GM19240 (cell line): Measurements from ENCODE around the gene MTG2.

ENCODE experiments used
- DNase-seq: peaks from one replicate; pipeline ENCODE4 v3.0.0; 2011; ENCODE audit warnings: low spot score; ENCODE audit not compliant: insufficient read length

Gene MTG2, protein sequence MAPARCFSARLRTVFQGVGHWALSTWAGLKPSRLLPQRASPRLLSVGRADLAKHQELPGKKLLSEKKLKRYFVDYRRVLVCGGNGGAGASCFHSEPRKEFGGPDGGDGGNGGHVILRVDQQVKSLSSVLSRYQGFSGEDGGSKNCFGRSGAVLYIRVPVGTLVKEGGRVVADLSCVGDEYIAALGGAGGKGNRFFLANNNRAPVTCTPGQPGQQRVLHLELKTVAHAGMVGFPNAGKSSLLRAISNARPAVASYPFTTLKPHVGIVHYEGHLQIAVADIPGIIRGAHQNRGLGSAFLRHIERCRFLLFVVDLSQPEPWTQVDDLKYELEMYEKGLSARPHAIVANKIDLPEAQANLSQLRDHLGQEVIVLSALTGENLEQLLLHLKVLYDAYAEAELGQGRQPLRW

GRCh38 chr20:62182469-62183425, at the start of gene MTG2:
MTG2 (plus strand) TSS chr20:62183028; CDS start chr20:62193421, 10,393 bp downstream.
- DNase-seq: peak; percentile 100

GRCh38 chr20:62133051-62133845, 49.6 kb upstream of the MTG2 start:
- no peak for DNase-seq

- DNase-seq: no peak
Measured at GRCh38 chr20:62133864-62134263, 49.0 kb upstream of the MTG2 start.

GRCh38 chr20:62134735-62135231, 48.0 kb upstream of the MTG2 start:
- DNase-seq: no peak

DNA sequence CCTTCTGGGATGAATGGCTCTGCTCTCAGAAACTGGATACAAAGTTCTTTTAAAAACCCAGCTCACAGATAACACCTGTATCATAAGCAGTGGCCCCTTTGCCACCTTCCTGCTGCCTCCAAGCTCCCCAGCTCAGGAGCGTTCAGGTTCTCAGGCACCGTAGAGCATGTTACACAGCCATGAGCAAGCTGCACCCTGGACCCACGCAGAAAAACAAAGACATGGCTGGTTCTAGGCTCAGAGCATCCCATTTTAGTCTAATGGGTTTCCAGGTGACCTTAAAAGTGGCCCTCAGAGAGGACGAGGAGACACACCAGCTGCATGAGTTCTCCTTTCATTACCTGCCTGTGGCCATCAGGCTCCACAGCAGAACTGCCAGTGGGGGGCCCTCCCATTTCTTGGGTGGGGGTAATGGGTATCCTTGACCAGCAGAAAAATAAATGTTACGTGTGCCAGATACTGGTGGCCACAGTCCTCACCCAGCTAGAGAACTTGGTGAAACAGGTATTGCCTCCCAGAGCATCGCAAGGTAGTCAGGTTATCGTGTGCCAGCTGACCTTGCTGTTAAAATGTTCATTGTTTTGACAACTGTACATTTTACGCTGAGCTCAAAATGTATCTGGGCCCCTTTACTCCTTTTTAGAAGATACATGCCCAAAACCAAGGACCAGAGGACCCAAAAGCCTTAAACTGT, 47.1 kb upstream of the MTG2 start:
- no peak for DNase-seq

DNA sequence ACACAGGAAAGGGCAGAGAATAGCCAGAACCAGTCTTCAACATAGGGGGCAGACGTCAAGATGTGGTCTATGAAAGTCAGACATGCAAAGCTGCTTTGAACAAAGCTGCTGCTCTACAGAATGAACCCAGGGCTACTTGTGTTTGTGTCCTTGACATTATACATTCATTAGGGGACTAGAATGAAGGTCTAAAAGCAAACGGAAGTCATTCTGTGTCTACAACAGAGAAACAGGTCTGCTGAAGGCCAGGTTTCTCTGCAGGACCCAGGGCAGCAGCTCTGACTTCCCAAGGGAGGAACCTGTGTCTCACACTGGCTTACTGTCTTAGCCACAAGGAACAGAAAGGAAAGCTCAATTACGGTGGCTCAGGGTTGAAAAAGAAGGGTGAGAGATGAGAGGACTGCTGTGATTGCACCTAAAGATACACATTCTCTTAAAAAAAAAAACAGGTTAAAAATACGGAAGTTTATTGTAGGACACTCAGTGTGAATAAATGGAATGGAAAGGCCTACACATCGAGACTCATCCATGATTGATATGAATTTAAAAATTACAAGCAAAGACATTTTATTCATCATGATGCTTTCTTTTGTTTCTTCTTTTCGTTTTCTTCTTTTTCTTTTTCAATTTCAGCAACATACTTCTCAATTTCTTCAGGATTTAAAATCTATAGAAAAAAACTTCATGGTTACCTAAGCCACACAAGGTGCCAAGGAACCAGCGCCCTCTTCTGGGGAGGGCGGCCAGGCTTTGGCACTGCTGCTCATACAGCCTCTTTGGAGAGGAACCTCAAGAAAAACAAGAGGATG, 46.3 kb upstream of the MTG2 start:
- DNase-seq: no peak

- no peak for DNase-seq
Measured at GRCh38 chr20:62137092-62137384, 45.8 kb upstream of the MTG2 start.

GRCh38 chr20:62137478-62138203, 45.2 kb upstream of the MTG2 start:
- DNase-seq: no peak

DNA sequence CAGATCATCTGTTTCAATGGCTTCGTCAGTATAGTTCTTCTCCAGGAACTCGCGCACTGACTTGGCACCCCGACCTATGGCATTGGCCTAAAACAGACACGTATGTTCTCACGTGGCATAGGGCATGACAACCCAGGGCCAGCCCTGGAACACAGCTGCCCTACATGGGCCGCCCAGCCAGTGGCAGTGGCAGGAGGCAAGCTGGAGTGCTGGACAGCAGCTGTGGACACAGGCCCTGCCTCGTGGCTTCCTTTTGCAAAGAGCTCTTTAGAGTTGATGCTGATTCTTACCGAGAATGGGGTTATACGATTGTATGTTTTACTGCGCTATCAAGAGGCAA, 44.7 kb upstream of the MTG2 start:
- DNase-seq: no peak

GRCh38 chr20:62138912-62139311, 43.9 kb upstream of the MTG2 start:
- no peak for DNase-seq

DNA sequence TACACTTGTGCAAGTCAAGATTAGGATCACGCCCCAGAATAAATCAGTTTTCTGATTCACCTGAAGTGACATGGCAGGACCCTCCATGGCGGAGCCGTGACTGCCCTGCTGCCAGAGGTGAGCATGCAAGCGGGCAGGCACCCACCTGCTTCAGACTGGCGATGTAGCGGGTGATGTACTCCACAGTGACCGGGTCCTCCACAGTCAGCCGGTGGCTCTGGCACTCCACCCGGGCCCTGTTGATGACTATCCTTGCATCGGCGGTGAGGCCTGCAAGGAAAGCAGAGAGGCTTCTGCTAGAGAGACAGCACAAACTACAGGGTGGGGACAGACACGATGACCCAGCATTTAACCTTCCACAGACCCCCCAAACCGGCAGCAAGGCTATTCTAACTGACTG, 43.2 kb upstream of the MTG2 start:
- no peak for DNase-seq

DNA sequence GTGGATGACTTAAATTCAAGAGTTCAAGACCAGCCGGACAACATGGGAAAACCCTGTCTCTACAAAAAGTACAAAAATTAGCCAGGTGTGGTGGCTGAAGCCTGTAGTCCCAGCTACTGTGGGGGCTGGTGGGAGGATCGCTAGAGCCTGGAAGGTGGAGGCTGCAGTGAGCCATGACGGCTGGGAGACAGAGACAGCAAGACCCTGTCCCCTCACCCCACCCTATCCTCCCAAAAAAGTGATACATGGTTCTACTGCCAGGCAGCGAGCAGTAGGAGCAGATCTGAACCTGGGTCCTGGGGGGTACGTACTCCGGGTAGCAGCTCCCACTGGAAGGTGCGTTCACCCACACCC, 41.8 kb upstream of the MTG2 start:
- no peak for DNase-seq

DNA sequence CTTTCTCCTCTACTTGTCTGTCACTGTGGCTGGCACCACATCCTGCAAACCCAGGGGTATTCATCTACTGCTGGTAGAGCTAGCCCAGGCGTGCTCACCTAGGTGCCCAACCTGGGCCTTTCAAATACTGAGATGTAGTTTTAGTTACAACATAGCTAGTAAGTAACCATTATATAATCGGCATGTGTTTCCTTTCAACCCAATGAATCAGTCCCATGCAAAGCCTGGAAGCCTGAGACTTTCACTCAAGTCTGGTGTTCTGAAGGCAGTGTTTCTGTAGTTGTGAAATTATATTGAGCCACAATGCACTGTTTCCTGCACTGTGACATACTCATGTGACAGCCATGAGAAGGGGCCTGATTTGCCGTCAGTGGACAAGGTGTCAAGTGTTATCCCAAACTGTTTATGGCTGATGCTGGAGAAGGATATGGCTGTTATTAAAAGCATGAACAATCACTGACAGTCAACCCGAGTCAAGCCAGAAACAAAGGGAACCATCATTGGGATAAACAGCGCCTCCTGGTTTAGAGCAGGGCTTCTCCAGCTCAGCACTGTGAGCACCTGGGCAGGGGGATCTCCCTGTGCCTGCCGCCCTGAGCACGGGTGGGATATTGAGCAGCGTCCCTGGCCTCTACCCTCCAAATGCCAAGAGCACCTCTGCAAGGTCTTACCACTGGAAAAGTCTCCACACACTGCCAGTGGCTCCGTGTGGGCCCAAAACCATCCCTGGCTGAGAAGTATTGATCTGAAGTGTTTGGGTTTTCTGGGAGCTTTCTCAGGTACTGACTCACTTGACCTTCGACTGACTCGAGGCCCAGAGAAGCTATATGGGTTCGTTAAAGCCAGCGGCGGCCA, 41.2 kb upstream of the MTG2 start:
- no peak for DNase-seq

GRCh38 chr20:62142252-62143080, 40.4 kb upstream of the MTG2 start:
- no peak for DNase-seq

DNA sequence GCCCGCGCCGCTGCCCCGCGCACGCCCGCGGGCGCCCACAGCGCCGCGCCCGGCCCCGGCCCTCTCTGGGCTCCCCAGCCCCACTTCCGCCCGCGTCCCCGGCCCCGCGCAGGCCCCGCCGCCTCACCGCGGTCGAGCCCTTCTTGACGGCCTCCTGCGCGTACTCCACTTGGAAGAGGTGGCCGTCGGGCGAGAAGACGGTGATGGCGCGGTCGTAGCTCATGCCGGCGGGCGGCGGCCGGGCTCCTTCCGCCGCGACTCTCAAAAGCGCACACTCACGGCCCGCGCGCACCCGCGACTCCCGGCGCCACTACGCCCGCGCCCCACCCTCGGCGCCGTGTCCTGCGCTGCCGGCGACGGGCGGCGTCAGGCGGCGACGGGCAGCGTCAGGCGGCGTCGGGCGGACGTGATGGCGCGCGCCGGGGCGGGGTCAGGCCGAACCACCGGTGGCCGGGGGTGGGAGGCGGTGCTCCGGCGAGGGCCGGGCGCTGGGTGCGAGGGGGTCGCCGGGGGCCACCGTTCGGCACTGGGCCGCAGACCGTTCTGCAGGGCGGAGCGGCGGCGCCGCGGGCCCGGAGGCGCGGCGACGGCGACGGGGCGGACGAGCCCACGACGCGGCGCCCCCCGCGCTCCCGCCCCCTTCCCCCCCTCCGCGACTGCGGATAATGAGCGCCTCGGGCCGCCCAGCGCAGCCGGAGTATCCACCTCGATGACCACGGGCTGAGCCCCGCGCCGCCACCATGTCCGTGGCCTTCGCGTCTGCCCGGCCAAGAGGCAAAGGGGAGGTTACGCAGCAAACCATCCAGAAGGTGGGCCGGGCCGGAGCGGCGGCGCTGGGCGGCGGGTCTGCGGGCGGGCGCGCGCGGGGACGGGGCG, 39.5 kb upstream of the MTG2 start, which contains the start of the genes PSMA7 and SS18L1:
Gene PSMA7, minus strand, starts transcription at position 314 of the 876 bp plus-strand sequence. Its CDS starts 91 bp downstream, at position 223.
Gene SS18L1, plus strand, starts transcription at position 689 of the 876 bp plus-strand sequence. Its CDS starts 52 bp downstream, at position 741.
- DNase-seq: peak; percentile 95
